ENCODE results near the gene DGKH. TPM values are rescaled to one million over a fixed set of nuclear protein-coding genes. Genes with fewer than 3 reads are reported as not detected.

DGKH gene
- total and polyA plus RNA-seq, 2 donors (not counting 1 experiment from before 2014, with no cell fraction given): 6.1 to 7.9 TPM

DNA sequence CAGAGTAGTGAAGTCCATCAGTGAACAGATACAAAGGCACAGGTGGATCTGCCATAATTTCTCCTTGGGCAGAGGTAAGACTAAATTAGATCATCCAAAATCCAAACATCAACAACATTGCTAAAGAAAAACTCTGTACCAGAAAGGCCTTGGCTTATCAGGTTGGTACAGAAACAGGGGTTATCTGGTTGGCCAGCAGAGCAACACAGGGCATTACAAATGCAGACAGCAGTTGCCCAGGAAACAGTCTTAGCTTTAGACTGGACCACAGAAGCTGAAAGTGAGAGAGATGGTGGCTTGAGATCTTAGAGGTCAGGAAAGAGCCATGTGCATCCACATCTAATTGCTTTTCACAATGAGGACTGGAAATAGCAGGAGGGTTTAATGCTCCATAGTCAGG lies 26.6 kb upstream of the DGKH start:
- Histone ChIP-seq H3K27ac (ENCODE audit: insufficient read depth, low read length) (no peak overlapping the region), H3K4me2 (ENCODE audit: extremely low read depth, insufficient read depth, low read length) (no peak overlapping the region), H2AFZ (ENCODE audit: low read length) (no peak overlapping the region), H3K27me3 (ENCODE audit: control insufficient read depth, insufficient read depth, low read length) (no peaks in the 10 kb centered on the region), H3K4me1 (ENCODE audit: control insufficient read depth, extremely low read depth, insufficient read depth, low read length) (no peaks in the 10 kb centered on the region), H3K79me2 (ENCODE audit: control insufficient read depth, insufficient read depth, low read length) (no peaks in the 10 kb centered on the region), H3K4me3 (replicated peaks in 1 of 4; ENCODE audit: control extremely low read depth in 1 of 4, insufficient read depth in 1 of 4, low read depth in 3 of 4, low read length in 4 of 4) (no peak overlapping the region), H3K9me3 (ENCODE audit: control insufficient read depth, insufficient read depth, low read depth, low read length) (no peaks in the 10 kb centered on the region), H4K20me1 (ENCODE audit: control insufficient read depth, extremely low read depth, insufficient read depth, low read length) (no peaks in the 10 kb centered on the region), H3K9ac (ENCODE audit: insufficient read depth, low read length) (no peak overlapping the region), H3K36me3 (ENCODE audit: control insufficient read depth, insufficient read depth, low read length) (no peaks in the 10 kb centered on the region)
- DNase-seq (ENCODE audit: low read depth in 2 of 2): no peak
- TF ChIP-seq, protein P1, sequence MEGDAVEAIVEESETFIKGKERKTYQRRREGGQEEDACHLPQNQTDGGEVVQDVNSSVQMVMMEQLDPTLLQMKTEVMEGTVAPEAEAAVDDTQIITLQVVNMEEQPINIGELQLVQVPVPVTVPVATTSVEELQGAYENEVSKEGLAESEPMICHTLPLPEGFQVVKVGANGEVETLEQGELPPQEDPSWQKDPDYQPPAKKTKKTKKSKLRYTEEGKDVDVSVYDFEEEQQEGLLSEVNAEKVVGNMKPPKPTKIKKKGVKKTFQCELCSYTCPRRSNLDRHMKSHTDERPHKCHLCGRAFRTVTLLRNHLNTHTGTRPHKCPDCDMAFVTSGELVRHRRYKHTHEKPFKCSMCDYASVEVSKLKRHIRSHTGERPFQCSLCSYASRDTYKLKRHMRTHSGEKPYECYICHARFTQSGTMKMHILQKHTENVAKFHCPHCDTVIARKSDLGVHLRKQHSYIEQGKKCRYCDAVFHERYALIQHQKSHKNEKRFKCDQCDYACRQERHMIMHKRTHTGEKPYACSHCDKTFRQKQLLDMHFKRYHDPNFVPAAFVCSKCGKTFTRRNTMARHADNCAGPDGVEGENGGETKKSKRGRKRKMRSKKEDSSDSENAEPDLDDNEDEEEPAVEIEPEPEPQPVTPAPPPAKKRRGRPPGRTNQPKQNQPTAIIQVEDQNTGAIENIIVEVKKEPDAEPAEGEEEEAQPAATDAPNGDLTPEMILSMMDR (conservative IDR thresholded peaks at IDR 0.05 in 1 of 2, IDR thresholded peaks at IDR 0.05 in 1 of 2; ENCODE audit: low read depth in 1 of 2, low read length in 2 of 2): no peak
- no peak for TF ChIP-seq EZH2 (IDR thresholded peaks at IDR 0.05; ENCODE audit: low read length, missing control alignments)

DNA sequence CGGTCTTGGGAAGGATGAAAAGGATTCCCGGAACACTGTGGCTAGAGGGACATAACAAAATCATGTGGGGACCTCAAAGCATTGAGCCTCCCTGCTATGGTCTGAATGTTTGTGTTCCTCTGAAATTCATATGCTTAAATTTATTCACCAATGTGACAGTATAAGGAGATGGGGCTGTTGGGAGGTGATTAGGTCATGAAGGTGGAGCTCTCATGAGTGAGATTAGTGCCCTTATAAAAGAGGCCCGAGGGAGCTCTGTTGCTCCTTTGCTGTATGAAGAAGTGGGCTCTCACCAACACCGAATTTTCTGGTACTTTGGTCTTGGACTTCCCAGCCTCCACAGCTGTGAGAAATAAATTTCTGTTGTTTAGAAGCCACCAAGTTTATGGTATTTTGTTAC lies 26.1 kb upstream of the DGKH start:
- Histone ChIP-seq H4K20me1 (ENCODE audit: control insufficient read depth, extremely low read depth, insufficient read depth, low read length) (no peaks in the 10 kb centered on the region), H3K79me2 (ENCODE audit: control insufficient read depth, insufficient read depth, low read length) (no peaks in the 10 kb centered on the region), H3K4me3 (replicated peaks in 1 of 4; ENCODE audit: control extremely low read depth in 1 of 4, insufficient read depth in 1 of 4, low read depth in 3 of 4, low read length in 4 of 4) (no peak overlapping the region), H2AFZ (ENCODE audit: low read length) (no peak overlapping the region), H3K4me1 (ENCODE audit: control insufficient read depth, extremely low read depth, insufficient read depth, low read length) (no peaks in the 10 kb centered on the region), H3K9me3 (ENCODE audit: control insufficient read depth, insufficient read depth, low read depth, low read length) (no peaks in the 10 kb centered on the region), H3K27ac (ENCODE audit: insufficient read depth, low read length) (no peak overlapping the region), H3K4me2 (ENCODE audit: extremely low read depth, insufficient read depth, low read length) (no peak overlapping the region), H3K9ac (ENCODE audit: insufficient read depth, low read length) (no peak overlapping the region), H3K27me3 (ENCODE audit: control insufficient read depth, insufficient read depth, low read length) (no peaks in the 10 kb centered on the region), H3K36me3 (ENCODE audit: control insufficient read depth, insufficient read depth, low read length) (no peaks in the 10 kb centered on the region)
- TF ChIP-seq, protein P1 (conservative IDR thresholded peaks at IDR 0.05 in 1 of 2, IDR thresholded peaks at IDR 0.05 in 1 of 2; ENCODE audit: low read depth in 1 of 2, low read length in 2 of 2): no peak
- TF ChIP-seq EZH2 (IDR thresholded peaks at IDR 0.05; ENCODE audit: low read length, missing control alignments): no peak
- no peak for DNase-seq (ENCODE audit: low read depth in 2 of 2)

DNA sequence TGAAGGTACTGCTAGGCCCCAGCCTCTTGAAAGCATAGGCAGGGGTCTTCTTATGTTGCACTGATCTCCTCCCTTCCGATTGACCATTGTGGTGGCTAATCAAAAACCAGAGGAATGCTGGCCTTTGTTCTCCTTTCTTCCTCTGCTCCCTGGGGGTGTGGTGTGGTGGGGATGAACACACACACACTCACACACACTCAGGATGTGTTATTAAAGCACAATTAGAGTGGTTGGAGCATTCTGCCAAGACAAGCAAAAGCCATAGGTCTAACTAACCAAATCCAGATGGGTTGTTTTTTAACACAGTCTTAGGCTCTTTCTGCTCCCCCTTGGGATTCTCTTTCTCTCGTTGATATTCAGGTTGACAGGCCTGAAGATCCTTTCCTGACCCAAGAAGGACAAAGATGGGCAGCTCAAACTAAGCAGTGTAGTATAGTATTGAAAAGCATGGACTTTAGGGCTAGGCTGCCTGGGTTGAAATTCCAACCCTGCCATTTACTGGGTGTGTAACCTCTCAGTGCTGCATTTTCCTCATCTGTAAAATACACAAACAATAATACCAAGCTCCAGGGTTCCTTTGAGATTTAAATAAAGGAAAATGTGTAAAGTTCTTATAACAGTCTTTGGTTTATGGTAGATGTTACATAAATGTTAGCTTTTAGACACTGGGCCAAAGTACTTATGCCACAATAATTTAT lies 25.5 kb upstream of the DGKH start:
- no peak overlapping the region for H3K9ac ChIP-seq (ENCODE audit: insufficient read depth, low read length)
- no peak overlapping the region for H3K4me2 ChIP-seq (ENCODE audit: extremely low read depth, insufficient read depth, low read length)
- H3K9me3 ChIP-seq (ENCODE audit: control insufficient read depth, insufficient read depth, low read depth, low read length): no peaks in the 10 kb centered on the region
- DNase-seq (ENCODE audit: low read depth in 2 of 2): peak in 1 of 2 donors; percentile 63
- no peaks in the 10 kb centered on the region for H3K27me3 ChIP-seq (ENCODE audit: control insufficient read depth, insufficient read depth, low read length)
- no peak overlapping the region for H3K4me3 ChIP-seq (replicated peaks in 1 of 4; ENCODE audit: control extremely low read depth in 1 of 4, insufficient read depth in 1 of 4, low read depth in 3 of 4, low read length in 4 of 4)
- TF ChIP-seq EZH2 (IDR thresholded peaks at IDR 0.05; ENCODE audit: low read length, missing control alignments): no peak
- TF ChIP-seq, protein P1 (conservative IDR thresholded peaks at IDR 0.05 in 1 of 2, IDR thresholded peaks at IDR 0.05 in 1 of 2; ENCODE audit: low read depth in 1 of 2, low read length in 2 of 2): no peak
- no peak overlapping the region for H2AFZ ChIP-seq (ENCODE audit: low read length)
- H3K27ac ChIP-seq (ENCODE audit: insufficient read depth, low read length): no peak overlapping the region
- H4K20me1 ChIP-seq (ENCODE audit: control insufficient read depth, extremely low read depth, insufficient read depth, low read length): no peaks in the 10 kb centered on the region
- H3K4me1 ChIP-seq (ENCODE audit: control insufficient read depth, extremely low read depth, insufficient read depth, low read length): no peaks in the 10 kb centered on the region
- no peaks in the 10 kb centered on the region for H3K79me2 ChIP-seq (ENCODE audit: control insufficient read depth, insufficient read depth, low read length)
- H3K36me3 ChIP-seq (ENCODE audit: control insufficient read depth, insufficient read depth, low read length): no peaks in the 10 kb centered on the region

All from fibroblast of lung (primary cell).